Subcutaneous abdominal adipose tissue (tissue), 5 donors: ENCODE results near the gene PHACTR2.
"Not testable (repeated sequence)": the region's sequence is repeated elsewhere in the genome, so short reads cannot be mapped to it uniquely, and the experiment has no call there.

Experiments
- H3K27ac ChIP-seq: one replicate; pipeline ENCODE4 v1.7.0; 2013; ENCODE audit warnings: low read depth, mild to moderate bottlenecking, inconsistent platforms, low read length, moderate library complexity
- H3K27me3 ChIP-seq, 5 donors: one replicate each; pipeline ENCODE4 v1.7.0; 2013; ENCODE audit warnings: low read length in 5 of 5, inconsistent platforms in 1 of 5; ENCODE audit not compliant: control insufficient read depth in 5 of 5, insufficient read depth in 4 of 5
- H3K36me3 ChIP-seq, 5 donors: one replicate each; pipeline ENCODE4 v1.7.0; 2013; ENCODE audit warnings: low read length in 5 of 5; ENCODE audit not compliant: control insufficient read depth in 5 of 5, insufficient read depth in 5 of 5
- H3K4me1 ChIP-seq, 5 donors: one replicate each; pipeline ENCODE4 v1.7.0; 2013; ENCODE audit warnings: low read length in 5 of 5, mild to moderate bottlenecking in 3 of 5, moderate library complexity in 1 of 5; ENCODE audit not compliant: control insufficient read depth in 5 of 5, insufficient read depth in 5 of 5
- H3K4me3 ChIP-seq, 5 donors: one replicate each; pipeline ENCODE4 v1.7.0; 2013; ENCODE audit warnings: low read length in 5 of 5, low read depth in 1 of 5
- H3K9ac ChIP-seq, 5 donors: one replicate each; pipeline ENCODE4 v1.7.0; 2013; ENCODE audit warnings: low read length in 5 of 5, mild to moderate bottlenecking in 4 of 5, moderate library complexity in 3 of 5
- H3K9me3 ChIP-seq, 5 donors: one replicate each; pipeline ENCODE4 v1.7.0; 2013; ENCODE audit warnings: low read length in 5 of 5; ENCODE audit not compliant: control insufficient read depth in 5 of 5
- donor health status: healthy.
- donor health status: healthy.
- donor health status: healthy.
- donor health status: healthy.
- donor health status: healthy.

Gene PHACTR2

GRCh38 chr6:143677891-143678791 is at the start of gene PHACTR2:
PHACTR2 (plus strand) TSS chr6:143677965; CDS start chr6:143678164, 199 bp downstream.
- H3K4me3 ChIP-seq: peak within 1 kb of the TSS; percentile 79 to 89 (median 84)
- H3K36me3 ChIP-seq: no peaks in the 10 kb centered on the region
- H3K9ac ChIP-seq: peak within 1 kb of the TSS; percentile 65 to 92 (median 82)
- peak within 1 kb of the TSS; percentile 97 for H3K27ac ChIP-seq
- peaks cover 0 to 53% (median 35%) of the 10 kb centered on the region in 5 donors for H3K4me1 ChIP-seq
- H3K27me3 ChIP-seq: no peaks in the 10 kb centered on the region
- H3K9me3 ChIP-seq: peaks cover 0 to 5% (median 2%) of the 10 kb centered on the region in 5 donors

- Histone ChIP-seq H3K27me3 (no peaks in the 10 kb centered on the region), H3K4me1 (no peaks in the 10 kb centered on the region), H3K36me3 (no peaks in the 10 kb centered on the region), H3K9ac (no peak overlapping the region), H3K9me3 (no peaks in the 10 kb centered on the region), H3K27ac (no peak overlapping the region), H3K4me3 (no peak overlapping the region)
Observed at GRCh38 chr6:143629104-143630080, 48.4 kb upstream of the PHACTR2 start.

- not testable (repeated sequence) for H3K27me3 ChIP-seq, H3K9ac ChIP-seq, H3K4me3 ChIP-seq, H3K4me1 ChIP-seq, H3K27ac ChIP-seq, H3K36me3 ChIP-seq, H3K9me3 ChIP-seq
Observed at GRCh38 chr6:143631196-143631595, 46.6 kb upstream of the PHACTR2 start.

GRCh38 chr6:143632894-143633293 is 44.9 kb upstream of the PHACTR2 start:
- Histone ChIP-seq H3K27me3 (no peaks in the 10 kb centered on the region), H3K9me3 (no peaks in the 10 kb centered on the region), H3K27ac (no peak overlapping the region), H3K4me3 (no peak overlapping the region), H3K4me1 (no peaks in the 10 kb centered on the region), H3K36me3 (no peaks in the 10 kb centered on the region), H3K9ac (no peak overlapping the region)

DNA sequence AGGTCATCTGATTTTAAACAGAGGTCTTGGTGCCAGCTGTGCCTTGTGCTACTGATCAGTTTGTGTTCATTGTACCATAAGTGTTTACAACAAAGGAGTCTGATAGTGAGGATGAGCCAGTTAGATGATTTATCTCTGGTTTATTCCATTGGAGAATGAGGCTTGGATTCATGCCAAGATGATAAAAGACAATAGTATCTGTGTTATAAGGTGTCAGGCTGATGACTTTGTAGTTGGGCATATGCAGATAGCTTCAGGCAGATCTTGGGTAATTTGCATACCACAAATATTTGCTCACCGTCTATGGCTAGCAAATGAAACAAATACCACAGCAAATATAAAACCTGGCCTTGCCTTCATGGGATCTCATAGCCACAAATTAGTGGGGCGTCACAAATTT is 43.3 kb upstream of the PHACTR2 start:
- H3K4me1 ChIP-seq: no peaks in the 10 kb centered on the region
- H3K27me3 ChIP-seq: no peaks in the 10 kb centered on the region
- no peak overlapping the region for H3K27ac ChIP-seq
- no peak overlapping the region for H3K9ac ChIP-seq
- no peaks in the 10 kb centered on the region for H3K9me3 ChIP-seq
- no peaks in the 10 kb centered on the region for H3K36me3 ChIP-seq
- H3K4me3 ChIP-seq: no peak overlapping the region

GRCh38 chr6:143637691-143638090 is 40.1 kb upstream of the PHACTR2 start:
- H3K27ac ChIP-seq: no peak overlapping the region
- no peak overlapping the region for H3K9ac ChIP-seq
- H3K4me1 ChIP-seq: no peaks in the 10 kb centered on the region
- H3K9me3 ChIP-seq: no peaks in the 10 kb centered on the region
- H3K36me3 ChIP-seq: no peaks in the 10 kb centered on the region
- H3K27me3 ChIP-seq: no peaks in the 10 kb centered on the region
- H3K4me3 ChIP-seq: no peak overlapping the region

DNA sequence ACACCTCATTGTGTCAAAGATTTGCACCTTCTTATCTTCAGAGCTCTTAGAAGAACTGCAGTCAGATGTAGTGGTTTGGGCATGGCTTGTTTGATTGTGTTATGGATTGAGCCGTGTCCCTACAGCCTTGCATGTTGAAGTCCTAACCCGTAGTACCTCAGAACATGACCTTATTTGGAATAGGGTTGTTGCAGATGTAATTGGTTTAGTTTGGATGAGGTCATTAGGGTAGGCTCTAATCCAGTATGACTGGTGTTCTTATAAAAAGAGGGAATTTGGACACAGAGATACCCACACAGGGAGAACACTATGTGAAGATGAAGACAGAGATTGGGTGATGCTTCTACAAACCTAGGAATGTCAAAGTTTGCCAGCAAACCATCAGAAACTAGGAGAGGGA is 35.4 kb upstream of the PHACTR2 start:
- H3K27ac ChIP-seq: no peak overlapping the region
- no peaks in the 10 kb centered on the region for H3K9me3 ChIP-seq
- no peaks in the 10 kb centered on the region for H3K36me3 ChIP-seq
- H3K27me3 ChIP-seq: no peaks in the 10 kb centered on the region
- H3K4me3 ChIP-seq: no peak overlapping the region
- no peaks in the 10 kb centered on the region for H3K4me1 ChIP-seq
- no peak overlapping the region for H3K9ac ChIP-seq

GRCh38 chr6:143647191-143647590 is 30.6 kb upstream of the PHACTR2 start:
- Histone ChIP-seq H3K27me3 (no peaks in the 10 kb centered on the region), H3K9ac (no peak overlapping the region), H3K4me3 (no peak overlapping the region)

DNA sequence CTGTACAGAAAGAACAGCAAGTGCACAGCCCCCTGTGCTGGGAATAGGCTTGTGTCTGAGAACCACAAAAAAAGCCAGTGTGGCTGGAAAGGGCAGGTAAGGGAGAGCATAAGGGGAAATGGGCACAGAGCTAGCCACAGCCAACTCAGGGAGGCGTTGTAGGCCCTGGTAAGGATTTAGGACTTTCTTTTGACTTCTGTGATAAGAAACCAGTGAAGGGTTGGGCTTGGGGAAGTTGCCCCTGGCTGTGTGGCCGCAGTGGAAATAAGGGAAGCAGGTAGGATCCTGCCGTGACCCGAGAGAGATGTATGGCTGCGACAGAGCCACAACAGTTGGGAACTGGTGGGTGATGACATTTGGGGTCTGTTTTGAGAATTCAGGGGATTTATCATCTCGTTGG is 30.0 kb upstream of the PHACTR2 start:
- H3K27me3 ChIP-seq: no peaks in the 10 kb centered on the region
- H3K4me3 ChIP-seq: no peak overlapping the region
- H3K4me1 ChIP-seq: peaks cover 0 to 4% (median 3%) of the 10 kb centered on the region in 5 donors
- H3K9ac ChIP-seq: no peak overlapping the region
- H3K27ac ChIP-seq: no peak overlapping the region
- no peaks in the 10 kb centered on the region for H3K36me3 ChIP-seq
- H3K9me3 ChIP-seq: no peaks in the 10 kb centered on the region

More at GRCh38 chr6:143647191-143647590, 30.6 kb upstream of the PHACTR2 start:
- H3K4me1 ChIP-seq: no peaks in the 10 kb centered on the region
- H3K27ac ChIP-seq: no peak overlapping the region
- no peaks in the 10 kb centered on the region for H3K9me3 ChIP-seq
- H3K36me3 ChIP-seq: no peaks in the 10 kb centered on the region

DNA sequence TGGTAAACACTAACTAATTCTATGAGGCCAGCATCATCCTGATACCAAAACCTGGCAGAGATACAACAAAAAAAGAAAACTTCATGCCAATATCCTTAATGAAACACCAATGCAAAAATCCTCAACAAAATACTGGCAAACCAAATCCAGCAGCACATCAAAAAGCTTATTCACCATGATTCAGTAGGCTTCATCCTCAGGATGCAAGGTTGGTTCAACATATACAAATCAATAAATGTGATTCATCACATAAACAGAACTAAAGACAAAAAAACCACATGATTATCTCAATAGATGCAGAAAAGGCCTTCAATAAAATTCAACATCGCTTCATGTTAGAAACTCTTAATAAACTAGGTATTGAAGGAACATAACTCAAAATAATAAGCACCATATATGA is 28.4 kb upstream of the PHACTR2 start:
- H3K36me3 ChIP-seq, H3K27ac ChIP-seq, H3K27me3 ChIP-seq, H3K9ac ChIP-seq, H3K9me3 ChIP-seq, H3K4me3 ChIP-seq: not testable (repeated sequence)
- H3K4me1 ChIP-seq: peaks cover 0 to 11% (median 9%) of the 10 kb centered on the region in 5 donors
